Esophagus (tissue), 2 donors: Measurements from ENCODE around the gene KCNMB4. TPM values are rescaled to one million over a fixed set of nuclear protein-coding genes. Genes with fewer than 3 reads are reported as not detected.

ENCODE experiments used
- H3K27ac ChIP-seq, 2 donors: one replicate each; pipeline ENCODE4 v1.5.1; 2013; ENCODE audit warnings: low read depth in 2 of 2, mild to moderate bottlenecking in 2 of 2, inconsistent platforms in 1 of 2, low read length in 1 of 2, moderate library complexity in 1 of 2
- H3K27me3 ChIP-seq, 2 donors: one replicate each; pipeline ENCODE4 v1.6.1; 2013; ENCODE audit warnings: low read length in 2 of 2, control low read depth in 1 of 2, mild to moderate bottlenecking in 1 of 2; ENCODE audit not compliant: insufficient read depth in 2 of 2, control insufficient read depth in 1 of 2
- H3K36me3 ChIP-seq, 2 donors: one replicate each; pipeline ENCODE4 v1.6.1; 2013; ENCODE audit warnings: low read length in 1 of 2; ENCODE audit not compliant: control insufficient read depth in 2 of 2, insufficient read depth in 2 of 2
- H3K4me1 ChIP-seq, 2 donors: one replicate each; pipeline ENCODE4 v1.6.1; 2013; ENCODE audit warnings: low read length in 1 of 2; ENCODE audit not compliant: control insufficient read depth in 2 of 2, insufficient read depth in 2 of 2
- H3K4me3 ChIP-seq, 2 donors: one replicate each; pipeline ENCODE4 v1.5.1; 2013; ENCODE audit warnings: low read length in 2 of 2, mild to moderate bottlenecking in 2 of 2, low read depth in 1 of 2, moderate library complexity in 1 of 2
- H3K9me3 ChIP-seq, 2 donors: one replicate each; pipeline ENCODE4 v1.6.1; 2013; ENCODE audit warnings: mild to moderate bottlenecking in 2 of 2, low read depth in 1 of 2, low read length in 1 of 2, moderate library complexity in 1 of 2; ENCODE audit not compliant: control insufficient read depth in 2 of 2, insufficient read depth in 1 of 2
- WGBS, 2 donors: extraction: QIAGEN DNeasy Blood & Tissue Kit; methylation state at CpG; one replicate each; pipeline ENCODE4 v1.1.7; 2013; 5-methylcytosine and 5-hydroxymethylcytosine counted together
- polyA plus RNA-seq, 2 donors: library from polyadenylated mRNA; stranded (reverse); fragments of 200-250 nt; gene quantifications; one replicate each; pipeline ENCODE4 v1.2.3, GENCODE V29; 2013
- donor health status: healthy with polysubstance abuse.
- donor health status: Bipolar disorder and iron deficiency.

The KCNMB4 gene, protein sequence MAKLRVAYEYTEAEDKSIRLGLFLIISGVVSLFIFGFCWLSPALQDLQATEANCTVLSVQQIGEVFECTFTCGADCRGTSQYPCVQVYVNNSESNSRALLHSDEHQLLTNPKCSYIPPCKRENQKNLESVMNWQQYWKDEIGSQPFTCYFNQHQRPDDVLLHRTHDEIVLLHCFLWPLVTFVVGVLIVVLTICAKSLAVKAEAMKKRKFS
- polyA plus RNA-seq: under 1 TPM; 0.33 to 0.51 TPM

DNA sequence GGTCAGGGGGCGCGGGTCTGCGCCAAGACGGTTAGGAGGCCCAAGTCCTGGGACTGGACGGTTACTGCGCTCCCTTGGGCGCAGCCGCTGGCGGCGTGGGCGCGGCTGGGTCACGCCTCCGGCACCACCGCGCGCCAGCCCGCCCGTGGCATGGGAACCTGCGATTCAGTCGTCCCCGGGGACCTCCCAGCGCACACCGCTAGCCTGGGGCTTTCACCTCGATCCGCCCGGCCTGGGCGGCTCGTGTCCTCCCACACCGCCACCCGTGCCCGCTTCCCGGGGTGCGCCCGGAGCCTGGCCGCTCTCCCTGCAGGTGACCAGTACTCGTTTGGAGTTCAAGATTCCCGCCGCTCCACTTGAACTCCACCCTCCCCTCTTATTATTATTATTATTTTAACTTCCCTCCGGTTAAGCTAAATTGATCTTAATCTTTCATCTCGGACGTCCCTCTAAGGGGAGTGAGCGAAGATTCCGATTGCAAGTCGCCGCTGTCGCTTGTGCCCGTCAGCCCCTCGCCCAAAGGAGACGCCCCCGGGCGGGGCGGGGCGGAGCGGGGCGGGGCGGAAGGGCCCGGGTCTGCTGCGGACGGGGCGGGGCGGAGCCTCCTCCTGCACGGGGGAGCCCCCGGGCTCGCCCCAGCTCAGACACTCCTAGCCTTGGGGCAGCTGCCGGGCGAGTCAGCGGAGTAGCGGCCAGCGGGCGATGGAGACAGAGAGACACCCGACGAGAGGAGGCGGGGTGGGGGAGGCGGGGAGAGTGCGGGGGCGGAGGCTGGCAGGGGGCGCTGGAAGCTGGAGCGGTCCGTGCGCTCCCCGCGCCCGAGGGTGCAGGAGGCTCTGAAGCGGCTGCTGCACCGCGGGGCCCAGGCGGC, at the start of gene KCNMB4:
Gene KCNMB4 (plus strand): TSS at position 643 of the 871 bp plus-strand sequence. CDS start 445 bp downstream, outside the sequence.
- Histone ChIP-seq H3K9me3 (no peaks in the 10 kb centered on the region), H3K36me3 (no peaks in the 10 kb centered on the region), H3K4me1 (peaks cover 3 to 10% of the 10 kb centered on the region in 2 donors), H3K4me3 (peak within 1 kb of the TSS; percentile 58 to 77), H3K27ac (no peak within 1 kb of the TSS), H3K27me3 (peaks cover 0 to 3% of the 10 kb centered on the region in 2 donors)
- 0 to 1% methylated on average over 50 to 88 of the region's 88 CpGs for WGBS, 2 donors

DNA sequence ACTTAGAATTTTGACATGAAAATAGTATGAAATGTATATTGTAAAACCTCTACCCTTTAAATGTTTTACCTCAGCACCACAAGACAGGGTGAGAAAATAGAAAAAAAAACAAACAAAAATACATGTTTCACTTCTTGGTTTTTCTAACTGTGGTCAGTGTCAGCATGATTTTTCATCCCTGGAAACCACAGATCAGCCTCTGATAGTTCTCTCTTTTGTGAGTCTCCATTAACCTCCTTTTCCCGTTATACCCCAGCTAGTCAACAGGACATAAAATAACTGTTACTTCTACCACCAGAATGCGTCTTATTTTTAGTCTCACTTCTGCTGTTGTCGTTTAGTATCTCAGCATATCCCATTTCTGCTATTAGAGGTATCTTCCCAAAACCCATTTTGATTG, 48.3 kb upstream of the KCNMB4 start:
- Histone ChIP-seq H3K27ac (no peak overlapping the region), H3K27me3 (no peaks in the 10 kb centered on the region), H3K9me3 (no peaks in the 10 kb centered on the region), H3K4me1 (no peaks in the 10 kb centered on the region), H3K36me3 (no peaks in the 10 kb centered on the region), H3K4me3 (no peak overlapping the region)
- WGBS, 2 donors: 77 to 80% methylated on average over 3 of the region's 3 CpGs

DNA sequence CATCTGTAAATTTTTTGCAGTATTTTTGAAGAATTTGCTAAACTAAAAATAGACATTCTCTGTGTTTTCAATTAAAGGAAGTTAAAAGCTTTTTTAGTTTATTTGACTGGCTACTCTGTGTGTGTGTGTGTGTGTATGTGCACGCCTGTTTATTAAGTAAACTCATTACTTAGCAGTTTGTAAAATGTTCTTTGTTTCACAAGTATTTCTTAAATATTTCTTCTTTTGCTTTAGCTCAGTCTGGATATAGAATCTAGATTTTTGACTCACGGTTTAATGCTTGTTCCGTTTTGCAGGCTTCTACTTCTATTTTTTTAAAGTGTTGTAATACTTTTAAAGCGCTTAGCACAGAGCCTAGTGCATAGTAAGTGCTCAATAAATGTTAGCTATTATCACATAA, 46.5 kb upstream of the KCNMB4 start:
- H3K27me3 ChIP-seq: no peaks in the 10 kb centered on the region
- H3K36me3 ChIP-seq: no peaks in the 10 kb centered on the region
- H3K4me1 ChIP-seq: no peaks in the 10 kb centered on the region
- H3K9me3 ChIP-seq: no peaks in the 10 kb centered on the region
- H3K27ac ChIP-seq: no peak overlapping the region
- 79 to 81% methylated on average over 4 of the region's 4 CpGs for WGBS, 2 donors
- no peak overlapping the region for H3K4me3 ChIP-seq

DNA sequence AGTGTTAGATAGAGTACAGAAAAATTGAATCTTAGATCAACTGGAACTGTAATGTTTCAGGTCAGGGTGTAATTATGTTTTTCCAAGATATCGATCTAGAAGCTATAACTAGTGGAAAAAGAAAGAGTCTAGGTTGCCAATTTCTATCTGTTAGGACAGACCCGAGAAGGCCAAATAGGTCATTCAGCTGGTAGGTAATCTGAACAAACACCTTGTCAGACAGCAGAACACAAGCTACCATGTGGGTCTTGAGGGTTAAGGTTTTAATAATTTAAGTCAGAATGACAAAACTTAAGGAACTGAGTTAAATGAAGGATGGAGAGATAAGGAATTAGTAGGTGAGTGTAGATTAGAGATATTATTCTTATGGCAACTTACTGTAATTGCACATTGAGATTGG, 44.9 kb upstream of the KCNMB4 start:
- Histone ChIP-seq H3K36me3 (no peaks in the 10 kb centered on the region), H3K27ac (no peak overlapping the region), H3K27me3 (no peaks in the 10 kb centered on the region), H3K9me3 (no peaks in the 10 kb centered on the region), H3K4me3 (no peak overlapping the region), H3K4me1 (no peaks in the 10 kb centered on the region)
- 92 to 94% methylated on average over 2 of the region's 2 CpGs for WGBS, 2 donors

DNA sequence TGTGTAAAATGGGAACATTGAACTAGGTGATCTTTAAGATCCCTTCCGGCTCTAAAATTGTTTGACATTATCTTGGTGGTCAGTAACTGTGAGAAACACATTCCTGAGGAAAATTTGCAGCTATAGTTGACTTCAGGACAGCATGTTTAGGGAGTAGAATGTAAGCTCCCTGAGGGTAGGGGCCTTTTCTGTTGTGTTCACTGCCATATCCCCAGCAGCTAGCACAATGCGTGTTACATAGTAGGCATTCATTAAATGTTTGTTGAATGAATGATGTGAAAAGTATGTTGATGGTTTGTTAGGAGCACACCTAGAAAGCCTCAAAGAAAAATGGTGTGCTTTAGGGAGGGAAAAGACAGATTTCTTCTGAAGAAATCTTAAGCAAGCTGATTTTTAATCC, 38.5 kb upstream of the KCNMB4 start:
- H3K27ac ChIP-seq: no peak overlapping the region
- no peaks in the 10 kb centered on the region for H3K4me1 ChIP-seq
- no peaks in the 10 kb centered on the region for H3K9me3 ChIP-seq
- H3K27me3 ChIP-seq: no peaks in the 10 kb centered on the region
- H3K4me3 ChIP-seq: no peak overlapping the region
- 97 to 100% methylated on average over 2 of the region's 2 CpGs for WGBS, 2 donors
- peaks cover 0 to 4% of the 10 kb centered on the region in 2 donors for H3K36me3 ChIP-seq

DNA sequence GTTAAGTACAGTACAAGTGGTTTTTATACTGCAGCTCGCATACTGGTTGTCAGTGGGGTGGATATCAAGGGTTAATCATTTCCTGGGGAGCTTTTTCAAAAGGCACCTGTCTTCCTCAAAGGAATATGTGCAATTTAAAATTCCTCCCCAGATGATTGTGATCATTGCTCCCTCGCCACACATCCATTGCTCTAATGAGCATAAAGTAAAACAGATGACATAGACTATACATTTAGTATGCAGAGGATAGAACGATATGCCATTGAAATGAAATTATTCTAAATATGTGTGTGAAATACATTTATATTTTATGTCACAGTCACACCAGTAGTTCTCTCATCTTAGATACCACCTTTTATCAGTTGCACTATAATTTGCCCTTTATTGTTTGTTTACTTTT, 36.4 kb upstream of the KCNMB4 start:
- H3K27ac ChIP-seq: no peak overlapping the region
- 95 to 99% methylated on average over 3 of the region's 3 CpGs for WGBS, 2 donors
- H3K36me3 ChIP-seq: peaks cover 0 to 4% of the 10 kb centered on the region in 2 donors
- H3K4me1 ChIP-seq: no peaks in the 10 kb centered on the region
- no peak overlapping the region for H3K4me3 ChIP-seq
- H3K9me3 ChIP-seq: no peaks in the 10 kb centered on the region
- H3K27me3 ChIP-seq: no peaks in the 10 kb centered on the region

DNA sequence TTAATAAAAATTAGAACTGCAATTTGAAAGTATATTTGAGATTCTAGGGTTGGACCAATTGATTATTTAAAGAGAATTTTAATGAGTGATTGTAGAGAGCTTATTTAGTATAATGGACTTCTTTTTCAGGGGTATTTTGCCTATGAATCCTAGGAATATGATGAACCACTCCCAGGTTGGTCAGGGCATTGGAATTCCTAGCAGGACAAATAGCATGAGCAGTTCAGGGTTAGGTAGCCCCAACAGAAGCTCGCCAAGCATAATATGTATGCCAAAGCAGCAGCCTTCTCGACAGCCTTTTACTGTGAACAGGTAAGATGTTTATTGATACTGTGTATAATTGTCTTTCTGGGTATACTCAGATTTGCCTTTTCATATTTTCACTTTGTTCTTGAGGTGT, 35.9 kb upstream of the KCNMB4 start:
- H3K27me3 ChIP-seq: no peaks in the 10 kb centered on the region
- peaks cover 0 to 4% of the 10 kb centered on the region in 2 donors for H3K36me3 ChIP-seq
- no peaks in the 10 kb centered on the region for H3K9me3 ChIP-seq
- H3K27ac ChIP-seq: no peak overlapping the region
- H3K4me3 ChIP-seq: no peak overlapping the region
- H3K4me1 ChIP-seq: no peaks in the 10 kb centered on the region
- 89 to 94% methylated on average over 2 of the region's 2 CpGs for WGBS, 2 donors

DNA sequence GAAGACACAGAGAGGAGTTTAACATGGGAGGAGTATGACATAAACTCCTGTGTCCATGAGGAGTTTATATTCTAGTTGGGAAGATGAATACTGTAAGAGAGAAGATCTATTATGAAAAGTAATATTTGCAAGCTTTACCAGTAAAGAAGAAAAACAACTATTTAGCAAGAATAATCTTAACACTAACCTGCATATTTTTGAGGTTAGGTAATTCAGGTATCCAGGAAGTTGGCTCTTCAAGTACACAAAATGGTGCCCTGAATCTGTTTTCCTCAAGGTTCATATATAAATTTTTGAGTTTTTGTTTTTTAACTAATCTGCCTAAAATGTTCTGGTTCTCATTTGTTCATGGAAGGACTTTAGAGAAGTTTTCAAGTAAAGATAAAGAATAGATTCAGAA, 33.9 kb upstream of the KCNMB4 start:
- Histone ChIP-seq H3K4me3 (no peak overlapping the region), H3K9me3 (no peaks in the 10 kb centered on the region), H3K4me1 (no peaks in the 10 kb centered on the region), H3K36me3 (peaks cover 0 to 4% of the 10 kb centered on the region in 2 donors), H3K27me3 (no peaks in the 10 kb centered on the region), H3K27ac (no peak overlapping the region)

DNA sequence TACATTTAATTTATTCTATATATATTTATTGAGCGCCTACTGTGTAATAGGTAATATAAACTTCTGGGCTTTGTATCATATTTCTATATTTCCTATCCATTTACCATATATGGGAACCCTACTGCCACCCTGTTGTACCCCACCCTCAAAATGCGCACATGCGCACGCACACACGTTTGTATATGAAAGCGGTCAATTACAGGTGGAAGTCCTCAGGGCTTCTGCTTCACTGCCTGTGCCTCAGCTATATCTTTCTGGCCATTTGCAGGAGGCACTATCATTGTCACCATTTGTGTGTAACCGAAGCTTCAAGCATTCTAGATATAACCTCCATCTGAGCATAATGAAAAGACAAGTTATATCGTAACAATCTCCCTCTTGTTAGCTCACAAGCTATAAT, 31.3 kb upstream of the KCNMB4 start:
- H3K9me3 ChIP-seq: no peaks in the 10 kb centered on the region
- H3K27ac ChIP-seq: no peak overlapping the region
- H3K4me3 ChIP-seq: no peak overlapping the region
- no peaks in the 10 kb centered on the region for H3K4me1 ChIP-seq
- peaks cover 0 to 2% of the 10 kb centered on the region in 2 donors for H3K36me3 ChIP-seq
- no peaks in the 10 kb centered on the region for H3K27me3 ChIP-seq
- 96 to 97% methylated on average over 8 of the region's 8 CpGs for WGBS, 2 donors
